ENCODE results near the gene FIBCD1. TPM values are rescaled to one million over a fixed set of nuclear protein-coding genes. Genes with fewer than 3 reads are reported as not detected.

The FIBCD1 gene
- total RNA-seq, 1 donor, result 5.1 TPM

- no peak for TF ChIP-seq CTCF (IDR thresholded peaks at IDR 0.05; ENCODE audit: extremely low read depth, low read depth, low read length)
- DNase-seq (ENCODE audit: insufficient read length, low spot score, missing footprints), result no peak
- H2AFZ ChIP-seq (ENCODE audit: low read length), result no peak overlapping the region
- peaks cover 2% of the 10 kb centered on the region for H4K20me1 ChIP-seq (ENCODE audit: insufficient read depth, low read length)
- H3K79me2 ChIP-seq (ENCODE audit: insufficient read depth, low read length), result no peaks in the 10 kb centered on the region
- H3K27me3 ChIP-seq (ENCODE audit: insufficient read depth, low read length), result no peaks in the 10 kb centered on the region
- H3K9me3 ChIP-seq (ENCODE audit: low read depth, low read length), result no peaks in the 10 kb centered on the region
- H3K36me3 ChIP-seq (ENCODE audit: insufficient read depth, low read length), result no peaks in the 10 kb centered on the region
- no peak overlapping the region for H3K27ac ChIP-seq (ENCODE audit: low read depth, low read length)
- peaks cover 4% of the 10 kb centered on the region for H3K4me1 ChIP-seq (ENCODE audit: insufficient read depth, low read length)
- H3K4me3 ChIP-seq (ENCODE audit: insufficient read depth, low read length), result no peak overlapping the region
- H3K4me2 ChIP-seq (ENCODE audit: insufficient read depth, low read length), result no peak overlapping the region
Observed at GRCh38 chr9:130905902-130906734, 32.9 kb downstream of the FIBCD1 start.

GRCh38 chr9:130905125-130905901 is 33.7 kb downstream of the FIBCD1 start:
- H3K79me2 ChIP-seq (ENCODE audit: insufficient read depth, low read length), result no peaks in the 10 kb centered on the region
- peaks cover 4% of the 10 kb centered on the region for H4K20me1 ChIP-seq (ENCODE audit: insufficient read depth, low read length)
- H3K4me2 ChIP-seq (ENCODE audit: insufficient read depth, low read length), result no peak overlapping the region
- H3K9me3 ChIP-seq (ENCODE audit: low read depth, low read length), result no peaks in the 10 kb centered on the region
- no peak overlapping the region for H2AFZ ChIP-seq (ENCODE audit: low read length)
- DNase-seq (ENCODE audit: insufficient read length, low spot score, missing footprints), result no peak
- H3K4me3 ChIP-seq (ENCODE audit: insufficient read depth, low read length), result no peak overlapping the region
- TF ChIP-seq CTCF (IDR thresholded peaks at IDR 0.05; ENCODE audit: extremely low read depth, low read depth, low read length), result no peak
- H3K36me3 ChIP-seq (ENCODE audit: insufficient read depth, low read length), result no peaks in the 10 kb centered on the region
- no peaks in the 10 kb centered on the region for H3K27me3 ChIP-seq (ENCODE audit: insufficient read depth, low read length)
- peaks cover 4% of the 10 kb centered on the region for H3K4me1 ChIP-seq (ENCODE audit: insufficient read depth, low read length)
- no peak overlapping the region for H3K27ac ChIP-seq (ENCODE audit: low read depth, low read length)

GRCh38 chr9:130904070-130905044 is 34.7 kb downstream of the FIBCD1 start:
- no peaks in the 10 kb centered on the region for H3K27me3 ChIP-seq (ENCODE audit: insufficient read depth, low read length)
- H4K20me1 ChIP-seq (ENCODE audit: insufficient read depth, low read length), result peaks cover 8% of the 10 kb centered on the region
- no peaks in the 10 kb centered on the region for H3K79me2 ChIP-seq (ENCODE audit: insufficient read depth, low read length)
- no peaks in the 10 kb centered on the region for H3K36me3 ChIP-seq (ENCODE audit: insufficient read depth, low read length)
- no peak overlapping the region for H3K4me3 ChIP-seq (ENCODE audit: insufficient read depth, low read length)
- no peak overlapping the region for H2AFZ ChIP-seq (ENCODE audit: low read length)
- H3K27ac ChIP-seq (ENCODE audit: low read depth, low read length), result no peak overlapping the region
- DNase-seq (ENCODE audit: insufficient read length, low spot score, missing footprints), result peak; percentile 86
- TF ChIP-seq CTCF (IDR thresholded peaks at IDR 0.05; ENCODE audit: extremely low read depth, low read depth, low read length), result no peak
- H3K4me1 ChIP-seq (ENCODE audit: insufficient read depth, low read length), result peaks cover 4% of the 10 kb centered on the region
- no peaks in the 10 kb centered on the region for H3K9me3 ChIP-seq (ENCODE audit: low read depth, low read length)
- no peak overlapping the region for H3K4me2 ChIP-seq (ENCODE audit: insufficient read depth, low read length)
